Transverse colon (tissue), 4 donors: ENCODE measurements around the gene DUS4L.

Experiments used
- CTCF ChIP-seq, 5 experiments: fragments of 200-600 bp in 3 of 5; fragments of 450-650 bp in 2 of 5; sonication (generic) in 3 of 5; IDR thresholded peaks; 1 replicate in 2 of 5; 2 replicates in 3 of 5; pipeline ENCODE4 v1.5.1; 2016 to 2017; ENCODE audit warnings: antibody characterized with exemption in 5 of 5, inconsistent platforms in 3 of 5, mild to moderate bottlenecking in 2 of 5, moderate library complexity in 1 of 5
- POLR2A ChIP-seq: fragments of 450-650 bp; IDR thresholded peaks from one replicate; pipeline ENCODE4 v1.6.1; 2016; ENCODE audit warnings: antibody characterized with exemption, mild to moderate bottlenecking, moderate library complexity
- POLR2AphosphoS5 ChIP-seq, 3 donors: sonication (generic); formaldehyde crosslinking; IDR thresholded peaks; one replicate each; pipeline ENCODE4 v1.6.1; 2016; ENCODE audit warnings: antibody characterized with exemption in 3 of 3

GRCh38 chr7:107627002-107627401, 63.2 kb downstream of the DUS4L start:
- TF ChIP-seq CTCF (IDR thresholded peaks at IDR 0.05), result no peak
- TF ChIP-seq POLR2AphosphoS5 (IDR thresholded peaks at IDR 0.05), result no peak
- TF ChIP-seq POLR2A, result no peak
